A673 (cell line): ENCODE results near the gene POM121C. TPM values are rescaled to one million over a fixed set of nuclear protein-coding genes. Genes with fewer than 3 reads are reported as not detected.
"Not testable (repeated sequence)": the region's sequence is repeated elsewhere in the genome, so short reads cannot be mapped to it uniquely, and the experiment has no call there.

Source experiments
- BruUV-seq: library from RNA; stranded (reverse); fragments of 400-500 nt; replicated peaks from 2 replicates; lab custom pipeline; 2021; lab: Mats Ljungman, UMichigan
- CTCF ChIA-PET: fragments of 300-600 bp; sonication (Branson Sonifier 250); formaldehyde crosslinking; loops from one replicate; lab custom pipeline; 2022; ENCODE audit warnings: antibody characterized with exemption; lab: Charles Lee
- POLR2A ChIA-PET: fragments of 300-600 bp; sonication (Branson Sonifier 250); formaldehyde crosslinking; loops from one replicate; lab custom pipeline; 2022; ENCODE audit warnings: antibody characterized with exemption; ENCODE audit not compliant: low non-redundant PET; lab: Charles Lee
- DNase-seq: peaks from one replicate; pipeline ENCODE4 v3.0.0-alpha.2; 2015; ENCODE audit warnings: low spot score
- H3K27ac ChIP-seq: fragments of 200-600 bp; sonication (generic); 2 replicates; pipeline ENCODE4 v1.5.1; 2016; ENCODE audit warnings: mixed run types, low read depth, mild to moderate bottlenecking, mixed read lengths, antibody characterized with exemption, low read length; ENCODE audit not compliant: poor library complexity, severe bottlenecking
- H3K27me3 ChIP-seq: fragments of 200-600 bp; sonication (generic); replicated peaks from 2 replicates; pipeline ENCODE4 v1.6.1; 2017; ENCODE audit warnings: mixed run types, low read depth, mild to moderate bottlenecking, mixed read lengths, antibody characterized with exemption, low read length; ENCODE audit not compliant: insufficient read depth, poor library complexity
- H3K36me3 ChIP-seq: fragments of 200-600 bp; sonication (generic); 2 replicates; pipeline ENCODE4 v1.6.1; 2016; ENCODE audit warnings: mixed run types, mild to moderate bottlenecking, mixed read lengths, antibody characterized with exemption, low read length; ENCODE audit not compliant: insufficient read depth, poor library complexity, severe bottlenecking
- H3K4me1 ChIP-seq: fragments of 200-600 bp; sonication (generic); 2 replicates; pipeline ENCODE4 v1.6.1; 2017; ENCODE audit warnings: mixed run types, mild to moderate bottlenecking, mixed read lengths, antibody characterized with exemption, low read length; ENCODE audit not compliant: insufficient read depth, poor library complexity, severe bottlenecking
- H3K4me3 ChIP-seq: fragments of 200-600 bp; sonication (generic); 2 replicates; pipeline ENCODE4 v1.5.1; 2016; ENCODE audit warnings: low read depth, mixed run types, mild to moderate bottlenecking, mixed read lengths, low read length; ENCODE audit not compliant: poor library complexity, severe bottlenecking
- H3K9me3 ChIP-seq: fragments of 200-600 bp; sonication (generic); 2 replicates; pipeline ENCODE4 v1.6.1; 2016; ENCODE audit warnings: mixed run types, low read depth, mild to moderate bottlenecking, mixed read lengths, antibody characterized with exemption, low read length; ENCODE audit not compliant: poor library complexity, severe bottlenecking
- intact Hi-C: fragments of 100-400 bp; cut with micrococcal nuclease; formaldehyde crosslinking; loops from one replicate; pipeline ENCODE4 v1.10.0; 2022; ENCODE audit not compliant: unreplicated experiment
- total RNA-seq: library from RNA; stranded (reverse); gene quantifications from 2 replicates; pipeline ENCODE4 v1.2.3, GENCODE V29; 2021

Gene POM121C
- total RNA-seq, 1 experiment from 2014 or later, result 62.1 TPM

DNA sequence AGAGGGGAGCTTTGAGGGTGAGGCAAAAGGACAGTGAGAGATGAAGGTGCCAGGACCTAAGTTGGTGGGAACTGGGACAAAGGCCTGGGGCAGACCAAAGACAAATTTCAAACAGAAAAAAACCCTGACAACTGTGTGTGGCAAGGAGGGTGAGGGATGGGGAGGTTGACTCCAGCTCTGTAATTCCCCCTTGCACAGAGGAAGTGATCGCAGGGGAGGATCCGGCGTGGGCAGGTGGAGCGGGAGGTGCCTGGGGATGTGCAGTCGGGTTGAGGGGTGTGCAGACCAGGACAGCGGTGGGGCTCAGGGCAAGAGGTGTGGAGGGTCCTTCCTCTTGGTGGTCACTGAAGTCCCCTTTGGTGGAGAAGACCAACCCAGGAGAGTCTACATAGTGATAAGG is 85.5 kb downstream of the POM121C start:
- H3K4me3 ChIP-seq, H3K36me3 ChIP-seq, BruUV-seq, H3K4me1 ChIP-seq, H3K9me3 ChIP-seq, H3K27me3 ChIP-seq, CTCF ChIA-PET, DNase-seq, intact Hi-C loops, POLR2A ChIA-PET, H3K27ac ChIP-seq: not testable (repeated sequence)

DNA sequence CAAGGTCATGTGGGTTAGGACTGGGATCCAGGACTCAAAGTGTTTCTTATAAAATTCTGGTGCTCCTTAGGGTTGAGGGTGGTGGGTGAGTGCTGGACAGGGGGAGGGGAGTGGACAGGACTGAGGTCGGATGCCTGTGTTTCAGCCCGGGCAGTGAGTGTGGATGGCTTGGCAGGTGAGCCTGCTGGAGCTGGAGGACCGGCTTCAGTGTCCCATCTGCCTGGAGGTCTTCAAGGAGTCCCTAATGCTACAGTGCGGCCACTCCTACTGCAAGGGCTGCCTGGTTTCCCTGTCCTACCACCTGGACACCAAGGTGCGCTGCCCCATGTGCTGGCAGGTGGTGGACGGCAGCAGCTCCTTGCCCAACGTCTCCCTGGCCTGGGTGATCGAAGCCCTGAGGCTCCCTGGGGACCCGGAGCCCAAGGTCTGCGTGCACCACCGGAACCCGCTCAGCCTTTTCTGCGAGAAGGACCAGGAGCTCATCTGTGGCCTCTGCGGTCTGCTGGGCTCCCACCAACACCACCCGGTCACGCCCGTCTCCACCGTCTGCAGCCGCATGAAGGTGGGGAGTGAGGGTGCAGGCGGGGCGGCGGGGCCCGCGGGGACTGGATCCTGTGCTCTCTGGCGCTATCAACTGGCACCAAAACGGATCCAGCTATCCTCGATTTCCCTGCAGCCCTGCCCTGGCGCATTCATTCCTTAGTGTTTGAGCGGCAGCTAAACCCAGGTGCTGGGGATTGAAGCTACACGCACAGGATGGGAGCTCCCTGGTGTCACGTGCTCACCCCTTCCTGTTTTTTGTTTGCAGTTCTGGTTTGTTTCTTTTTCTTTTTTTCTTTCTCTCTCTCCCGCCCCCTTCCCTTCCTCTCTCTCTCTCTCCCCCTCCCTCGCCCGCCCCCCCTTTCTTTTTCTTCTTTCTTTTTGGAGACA is 87.1 kb downstream of the POM121C start:
- H3K4me3 ChIP-seq, intact Hi-C loops, H3K36me3 ChIP-seq, H3K4me1 ChIP-seq, H3K27me3 ChIP-seq, H3K27ac ChIP-seq, POLR2A ChIA-PET, CTCF ChIA-PET, H3K9me3 ChIP-seq, DNase-seq, BruUV-seq: not testable (repeated sequence)

DNA sequence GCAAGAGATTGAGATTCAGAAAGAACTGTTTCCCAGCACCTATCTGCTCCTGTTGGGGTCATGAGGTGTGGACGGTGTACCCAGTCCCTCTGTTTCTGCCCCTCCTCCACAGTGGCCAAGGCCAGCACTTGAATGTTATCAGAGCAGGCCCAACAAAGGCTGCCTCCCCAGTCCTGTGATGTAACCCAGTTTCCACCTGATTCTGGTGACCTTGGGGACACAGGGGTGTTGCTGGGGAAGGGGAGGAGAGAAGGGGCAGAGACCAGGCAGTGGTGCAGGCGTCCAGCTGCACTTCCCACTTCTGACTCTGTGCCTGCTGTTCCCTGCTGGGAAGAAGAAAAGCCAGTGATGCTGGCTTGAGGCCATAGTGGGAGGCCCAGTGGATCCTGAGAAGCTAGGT is 88.2 kb downstream of the POM121C start:
- BruUV-seq, intact Hi-C loops, H3K4me3 ChIP-seq, DNase-seq, H3K9me3 ChIP-seq, H3K27ac ChIP-seq, POLR2A ChIA-PET, H3K4me1 ChIP-seq, H3K27me3 ChIP-seq, CTCF ChIA-PET, H3K36me3 ChIP-seq: not testable (repeated sequence)

DNA sequence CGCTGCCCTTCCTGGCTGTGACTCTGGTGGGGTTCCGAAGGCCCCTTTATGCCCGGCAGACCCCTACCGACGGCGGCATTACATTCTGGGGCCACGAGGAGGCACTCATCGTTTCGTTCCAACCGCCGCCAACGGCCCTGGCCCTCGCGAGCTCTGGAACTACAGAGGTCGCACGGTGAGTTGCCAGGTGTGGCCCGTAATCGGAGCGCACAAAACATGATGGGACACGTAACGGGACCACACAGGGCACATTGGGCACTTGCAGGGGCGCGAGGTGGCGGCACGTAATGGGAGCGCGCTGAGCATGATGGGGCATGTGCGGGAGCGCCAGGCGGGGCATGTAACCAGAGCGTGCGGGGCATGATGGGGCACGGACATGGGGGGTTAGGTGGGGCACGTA is 90.8 kb downstream of the POM121C start, which contains the start of gene TRIM73:
Gene TRIM73 (plus strand): TSS at position 301 of the 400 bp plus-strand sequence. CDS start 3,305 bp downstream, outside the sequence.
- H3K27me3 ChIP-seq, DNase-seq, POLR2A ChIA-PET, CTCF ChIA-PET, H3K4me3 ChIP-seq, H3K27ac ChIP-seq, H3K9me3 ChIP-seq, H3K36me3 ChIP-seq, intact Hi-C loops, BruUV-seq, H3K4me1 ChIP-seq: not testable (repeated sequence)

DNA sequence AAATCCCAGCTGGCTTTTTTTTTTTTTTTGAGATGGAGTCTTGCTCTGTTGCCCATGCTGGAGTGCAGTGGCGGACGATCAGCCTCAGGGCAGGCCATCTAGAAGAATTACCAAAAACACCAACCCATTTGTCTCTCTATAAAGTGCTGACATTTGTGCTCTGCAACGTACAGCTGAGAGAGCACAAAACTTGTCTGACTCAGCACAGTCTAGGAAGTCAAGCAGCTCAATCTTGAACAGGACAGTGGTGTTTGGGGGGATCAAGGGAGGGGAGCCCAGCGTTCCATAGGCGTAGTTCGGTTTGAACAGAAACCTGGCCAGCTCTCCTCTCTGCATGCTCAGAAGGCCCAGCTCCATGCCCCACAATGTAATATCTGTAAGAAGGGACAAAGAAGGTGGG is 92.9 kb downstream of the POM121C start:
- H3K36me3 ChIP-seq, H3K27ac ChIP-seq, H3K4me1 ChIP-seq, POLR2A ChIA-PET, BruUV-seq, DNase-seq, H3K9me3 ChIP-seq, H3K4me3 ChIP-seq, CTCF ChIA-PET, H3K27me3 ChIP-seq, intact Hi-C loops: not testable (repeated sequence)

DNA sequence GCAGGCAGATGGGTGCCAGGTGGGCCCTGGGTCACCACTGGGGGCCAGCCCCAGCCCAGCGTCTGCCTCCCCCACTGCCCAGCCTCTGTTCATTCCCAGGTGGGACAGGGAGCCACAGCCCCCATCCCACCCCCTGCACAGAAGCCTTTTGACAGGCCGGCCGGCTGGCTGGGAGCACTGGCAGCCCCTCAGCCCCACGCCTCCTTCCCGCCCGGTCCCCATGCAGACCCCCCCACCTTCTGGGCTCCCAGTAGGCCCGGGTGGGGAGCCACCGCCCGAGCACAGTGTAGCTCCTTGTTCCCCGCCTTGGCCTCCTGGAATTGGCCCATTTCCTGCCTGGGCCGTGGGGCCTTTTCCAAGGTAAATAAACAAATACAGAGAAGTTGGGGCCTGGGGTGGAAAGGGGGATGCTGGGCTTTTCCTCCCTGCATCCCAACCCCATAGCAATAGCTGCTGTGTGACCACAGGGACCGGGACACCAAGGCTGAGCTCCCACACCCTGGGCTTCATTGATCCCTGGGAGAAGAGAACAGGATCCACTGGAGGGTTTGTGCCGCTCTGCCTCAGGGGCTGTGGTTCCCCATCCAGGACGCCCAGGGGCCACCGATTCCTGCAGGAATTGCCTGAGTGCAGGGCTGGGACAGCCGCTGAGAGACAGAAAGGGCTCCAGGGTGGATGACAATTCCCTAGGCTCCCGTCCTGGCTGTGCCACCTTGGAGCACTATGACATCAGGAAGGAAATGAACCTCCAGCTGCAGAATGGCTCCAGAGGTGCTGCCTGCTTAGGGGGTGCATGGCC is 111.4 kb downstream of the POM121C start:
- BruUV-seq, H3K27me3 ChIP-seq, POLR2A ChIA-PET, H3K4me1 ChIP-seq, CTCF ChIA-PET, intact Hi-C loops, DNase-seq, H3K36me3 ChIP-seq, H3K9me3 ChIP-seq, H3K4me3 ChIP-seq, H3K27ac ChIP-seq: not testable (repeated sequence)

DNA sequence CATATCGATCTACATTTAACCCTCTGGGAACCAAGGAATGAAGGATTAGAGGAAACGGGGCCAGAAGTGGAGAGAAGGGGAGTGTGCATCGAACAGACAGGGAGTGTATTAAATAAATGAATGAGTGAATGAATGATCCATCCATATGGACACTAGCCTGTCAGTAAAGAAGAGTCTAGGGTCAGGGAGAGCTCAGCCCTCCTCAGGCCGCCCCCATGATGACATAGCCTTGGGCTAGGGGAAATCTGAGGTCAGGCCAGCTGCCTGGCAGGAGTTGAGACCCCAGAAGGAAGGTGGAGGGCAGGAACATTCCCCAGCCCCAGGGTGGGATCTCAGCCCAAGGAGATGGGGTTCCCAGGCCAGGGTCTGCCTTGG is 112.0 kb downstream of the POM121C start:
- BruUV-seq, H3K4me1 ChIP-seq, H3K4me3 ChIP-seq, H3K36me3 ChIP-seq, POLR2A ChIA-PET, CTCF ChIA-PET, DNase-seq, H3K9me3 ChIP-seq, H3K27me3 ChIP-seq, H3K27ac ChIP-seq, intact Hi-C loops: not testable (repeated sequence)
